Measurements from ENCODE around the gene FGF9. TPM values are rescaled to one million over a fixed set of nuclear protein-coding genes. Genes with fewer than 3 reads are reported as not detected.

FGF9 gene
- total RNA-seq, 1 donor from 2014 or later: 1.0 TPM

GRCh38 chr13:21745307-21745706 lies 74.4 kb downstream of the FGF9 start:
- Mint-ChIP-seq H3K36me3 (ENCODE audit: low read depth) (peaks cover 2% of the 10 kb centered on the region), H3K27me3 (ENCODE audit: low read depth) (no peaks in the 10 kb centered on the region), H3K4me1 (ENCODE audit: low read depth) (peaks cover 8% of the 10 kb centered on the region), H3K9me3 (ENCODE audit: low read depth) (peaks cover 4% of the 10 kb centered on the region), H3K27ac (ENCODE audit: unreplicated experiment) (no peak overlapping the region), H3K4me3 (ENCODE audit: unreplicated experiment) (no peak overlapping the region)
- TF ChIP-seq, protein P1, sequence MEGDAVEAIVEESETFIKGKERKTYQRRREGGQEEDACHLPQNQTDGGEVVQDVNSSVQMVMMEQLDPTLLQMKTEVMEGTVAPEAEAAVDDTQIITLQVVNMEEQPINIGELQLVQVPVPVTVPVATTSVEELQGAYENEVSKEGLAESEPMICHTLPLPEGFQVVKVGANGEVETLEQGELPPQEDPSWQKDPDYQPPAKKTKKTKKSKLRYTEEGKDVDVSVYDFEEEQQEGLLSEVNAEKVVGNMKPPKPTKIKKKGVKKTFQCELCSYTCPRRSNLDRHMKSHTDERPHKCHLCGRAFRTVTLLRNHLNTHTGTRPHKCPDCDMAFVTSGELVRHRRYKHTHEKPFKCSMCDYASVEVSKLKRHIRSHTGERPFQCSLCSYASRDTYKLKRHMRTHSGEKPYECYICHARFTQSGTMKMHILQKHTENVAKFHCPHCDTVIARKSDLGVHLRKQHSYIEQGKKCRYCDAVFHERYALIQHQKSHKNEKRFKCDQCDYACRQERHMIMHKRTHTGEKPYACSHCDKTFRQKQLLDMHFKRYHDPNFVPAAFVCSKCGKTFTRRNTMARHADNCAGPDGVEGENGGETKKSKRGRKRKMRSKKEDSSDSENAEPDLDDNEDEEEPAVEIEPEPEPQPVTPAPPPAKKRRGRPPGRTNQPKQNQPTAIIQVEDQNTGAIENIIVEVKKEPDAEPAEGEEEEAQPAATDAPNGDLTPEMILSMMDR (IDR thresholded peaks at IDR 0.05): no peak
- no peak for DNase-seq (ENCODE audit: low spot score)

DNA sequence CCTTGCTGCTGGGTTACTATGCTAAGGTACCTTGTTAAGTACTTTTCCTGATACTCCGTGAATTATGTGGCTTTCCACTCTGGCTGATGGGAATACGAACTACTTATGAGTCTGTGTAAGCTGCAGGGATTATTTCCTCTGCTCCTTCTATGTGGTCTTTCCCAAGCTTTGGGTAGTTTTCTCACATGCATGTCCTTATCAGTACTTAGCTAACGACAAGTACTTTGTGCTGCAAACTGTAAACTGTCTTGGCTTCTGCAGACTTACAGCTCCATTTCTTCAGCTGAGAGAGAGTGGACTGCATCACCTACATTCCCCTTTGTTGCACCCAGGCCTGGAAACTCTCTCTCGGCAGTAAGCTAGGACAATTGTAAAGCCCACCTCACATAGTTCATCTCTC lies 76.6 kb downstream of the FGF9 start:
- Mint-ChIP-seq H3K4me3 (ENCODE audit: unreplicated experiment) (no peak overlapping the region), H3K9me3 (ENCODE audit: low read depth) (peaks cover 5% of the 10 kb centered on the region), H3K4me1 (ENCODE audit: low read depth) (peaks cover 8% of the 10 kb centered on the region), H3K27me3 (ENCODE audit: low read depth) (no peaks in the 10 kb centered on the region), H3K27ac (ENCODE audit: unreplicated experiment) (no peak overlapping the region), H3K36me3 (ENCODE audit: low read depth) (peaks cover 2% of the 10 kb centered on the region)
- TF ChIP-seq, protein P1 (IDR thresholded peaks at IDR 0.05): no peak
- no peak for DNase-seq (ENCODE audit: low spot score)

DNA sequence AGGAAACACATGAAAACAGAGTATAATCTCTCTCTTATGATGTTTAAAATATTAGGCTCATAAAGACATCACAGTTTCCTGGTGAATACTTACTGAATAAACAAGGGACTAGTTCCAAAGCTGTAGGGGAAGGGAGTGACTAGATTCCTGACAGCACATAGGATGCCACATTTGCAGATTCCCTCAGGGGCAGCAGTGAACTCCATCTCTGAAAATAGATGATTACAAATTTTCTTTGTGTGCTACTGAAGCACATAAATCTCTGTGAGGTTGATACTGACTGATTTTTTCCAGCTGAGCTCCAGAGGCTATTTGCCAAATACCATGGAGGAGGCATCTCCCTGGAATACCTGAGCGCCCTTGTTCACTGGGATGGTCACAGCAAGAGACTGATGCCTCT lies 77.3 kb downstream of the FGF9 start:
- H3K4me1 Mint-ChIP-seq (ENCODE audit: low read depth): peaks cover 8% of the 10 kb centered on the region
- peaks cover 5% of the 10 kb centered on the region for H3K9me3 Mint-ChIP-seq (ENCODE audit: low read depth)
- DNase-seq (ENCODE audit: low spot score): no peak
- H3K27ac Mint-ChIP-seq (ENCODE audit: unreplicated experiment): no peak overlapping the region
- H3K36me3 Mint-ChIP-seq (ENCODE audit: low read depth): peaks cover 2% of the 10 kb centered on the region
- H3K4me3 Mint-ChIP-seq (ENCODE audit: unreplicated experiment): no peak overlapping the region
- H3K27me3 Mint-ChIP-seq (ENCODE audit: low read depth): no peaks in the 10 kb centered on the region
- TF ChIP-seq, protein P1 (IDR thresholded peaks at IDR 0.05): no peak

GRCh38 chr13:21749410-21749809 lies 78.5 kb downstream of the FGF9 start:
- no peak overlapping the region for H3K27ac Mint-ChIP-seq (ENCODE audit: unreplicated experiment)
- peaks cover 5% of the 10 kb centered on the region for H3K9me3 Mint-ChIP-seq (ENCODE audit: low read depth)
- no peak for DNase-seq (ENCODE audit: low spot score)
- TF ChIP-seq, protein P1 (IDR thresholded peaks at IDR 0.05): no peak
- peaks cover 2% of the 10 kb centered on the region for H3K36me3 Mint-ChIP-seq (ENCODE audit: low read depth)
- no peak overlapping the region for H3K4me3 Mint-ChIP-seq (ENCODE audit: unreplicated experiment)
- H3K4me1 Mint-ChIP-seq (ENCODE audit: low read depth): peaks cover 8% of the 10 kb centered on the region
- peaks cover 4% of the 10 kb centered on the region for H3K27me3 Mint-ChIP-seq (ENCODE audit: low read depth)

GRCh38 chr13:21752501-21752900 lies 81.6 kb downstream of the FGF9 start:
- Mint-ChIP-seq H3K27me3 (ENCODE audit: low read depth) (peaks cover 4% of the 10 kb centered on the region), H3K36me3 (ENCODE audit: low read depth) (peaks cover 2% of the 10 kb centered on the region), H3K27ac (ENCODE audit: unreplicated experiment) (no peak overlapping the region), H3K4me3 (ENCODE audit: unreplicated experiment) (no peak overlapping the region), H3K9me3 (ENCODE audit: low read depth) (peaks cover 5% of the 10 kb centered on the region), H3K4me1 (ENCODE audit: low read depth) (peaks cover 8% of the 10 kb centered on the region)
- TF ChIP-seq, protein P1 (IDR thresholded peaks at IDR 0.05): no peak
- no peak for DNase-seq (ENCODE audit: low spot score)
